ENCODE results near the gene DIO3. TPM values are rescaled to one million over a fixed set of nuclear protein-coding genes. Genes with fewer than 3 reads are reported as not detected.

DIO3 gene
- total and polyA plus RNA-seq, 2 experiments from 2014 or later, result 18.4 to 51.1 TPM

DNA sequence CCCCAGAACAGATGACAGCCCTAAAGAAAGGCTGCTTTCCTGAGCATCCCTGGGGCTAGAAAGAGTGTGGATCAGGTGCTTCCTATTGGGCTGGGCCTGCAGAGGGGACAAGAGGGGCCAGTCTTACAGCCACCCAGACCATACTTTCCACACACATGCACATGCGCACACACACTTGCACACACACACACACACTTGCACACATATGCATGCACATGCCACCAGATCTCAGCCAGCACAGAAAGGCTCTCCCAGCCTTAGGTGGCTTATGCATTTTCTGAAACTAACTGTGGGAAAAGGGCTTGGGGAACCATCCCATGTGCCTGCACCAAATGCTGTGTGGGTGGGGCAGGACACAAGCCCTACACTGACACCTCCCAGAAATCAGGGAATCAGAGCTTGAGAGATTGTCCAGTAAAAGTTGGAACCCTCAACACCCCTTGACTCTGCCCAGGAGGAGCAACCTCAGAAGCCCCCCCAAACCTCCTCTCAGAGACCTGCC lies 2.5 kb upstream of the DIO3 start:
- H3K27ac ChIP-seq, result peak overlapping the region; percentile 79
- no peak for DNase-seq (ENCODE audit: low spot score)
- H3K9me3 ChIP-seq (ENCODE audit: low read depth), result no peaks in the 10 kb centered on the region
- H3K4me3 ChIP-seq, result peak overlapping the region; percentile 81
- WGBS (ENCODE audit: low lambda C conversion rate, missing lambda C conversion rate), result 100% methylated on average over 1 of the region's 1 CpG
- H3K79me2 ChIP-seq, result peaks cover 22% of the 10 kb centered on the region
- peak overlapping the region; percentile 85 for H3K4me2 ChIP-seq
- peaks cover 24% of the 10 kb centered on the region for H3K4me1 ChIP-seq (ENCODE audit: insufficient read depth)
- H3K9me2 ChIP-seq (replicated peaks; ENCODE audit: insufficient read depth), result no peaks in the 10 kb centered on the region
- no peak for TF ChIP-seq EZH2 (IDR thresholded peaks at IDR 0.05; ENCODE audit: borderline replicate concordance)
- no peak overlapping the region for H2AFZ ChIP-seq
- H4K20me1 ChIP-seq (ENCODE audit: insufficient read depth, poor library complexity, severe bottlenecking), result no peaks in the 10 kb centered on the region
- H3K27me3 ChIP-seq, result peaks cover 29% of the 10 kb centered on the region
- no peaks in the 10 kb centered on the region for H3K36me3 ChIP-seq (replicated peaks; ENCODE audit: insufficient read depth, low read depth)

DNA sequence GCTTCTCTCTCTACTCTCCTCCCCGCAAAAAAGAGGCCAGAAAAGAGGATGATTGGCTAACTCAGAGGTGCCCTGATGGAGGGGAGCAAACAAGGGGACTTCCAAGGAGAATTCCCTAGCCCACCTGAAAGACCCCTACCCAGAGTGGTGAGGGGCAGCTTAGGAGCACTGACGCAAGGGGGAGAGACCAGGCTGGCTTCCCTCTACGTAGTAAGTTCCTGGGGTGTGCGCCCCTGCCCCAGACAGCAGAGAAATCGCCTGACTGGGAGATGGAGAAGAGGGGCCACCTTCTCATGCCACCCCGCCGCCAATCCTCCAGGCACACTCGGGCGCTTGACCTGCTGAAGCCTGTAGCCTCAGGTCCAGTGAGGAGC lies 2.1 kb upstream of the DIO3 start:
- Histone ChIP-seq H4K20me1 (ENCODE audit: insufficient read depth, poor library complexity, severe bottlenecking) (no peaks in the 10 kb centered on the region), H3K9me3 (ENCODE audit: low read depth) (no peaks in the 10 kb centered on the region), H3K27me3 (peaks cover 33% of the 10 kb centered on the region), H3K27ac (peak overlapping the region; percentile 79), H3K4me2 (peak overlapping the region; percentile 85), H3K9me2 (replicated peaks; ENCODE audit: insufficient read depth) (no peaks in the 10 kb centered on the region), H3K79me2 (peaks cover 22% of the 10 kb centered on the region), H3K36me3 (replicated peaks; ENCODE audit: insufficient read depth, low read depth) (no peaks in the 10 kb centered on the region), H2AFZ (no peak overlapping the region), H3K4me1 (ENCODE audit: insufficient read depth) (peaks cover 28% of the 10 kb centered on the region), H3K4me3 (peak overlapping the region; percentile 81)
- 34% methylated on average over 9 of the region's 9 CpGs for WGBS (ENCODE audit: low lambda C conversion rate, missing lambda C conversion rate)
- DNase-seq (ENCODE audit: low spot score), result no peak
- TF ChIP-seq EZH2phosphoT487 (IDR thresholded peaks at IDR 0.05; ENCODE audit: low read depth, severe bottlenecking, unreplicated experiment), result no peak
- TF ChIP-seq, protein P1, sequence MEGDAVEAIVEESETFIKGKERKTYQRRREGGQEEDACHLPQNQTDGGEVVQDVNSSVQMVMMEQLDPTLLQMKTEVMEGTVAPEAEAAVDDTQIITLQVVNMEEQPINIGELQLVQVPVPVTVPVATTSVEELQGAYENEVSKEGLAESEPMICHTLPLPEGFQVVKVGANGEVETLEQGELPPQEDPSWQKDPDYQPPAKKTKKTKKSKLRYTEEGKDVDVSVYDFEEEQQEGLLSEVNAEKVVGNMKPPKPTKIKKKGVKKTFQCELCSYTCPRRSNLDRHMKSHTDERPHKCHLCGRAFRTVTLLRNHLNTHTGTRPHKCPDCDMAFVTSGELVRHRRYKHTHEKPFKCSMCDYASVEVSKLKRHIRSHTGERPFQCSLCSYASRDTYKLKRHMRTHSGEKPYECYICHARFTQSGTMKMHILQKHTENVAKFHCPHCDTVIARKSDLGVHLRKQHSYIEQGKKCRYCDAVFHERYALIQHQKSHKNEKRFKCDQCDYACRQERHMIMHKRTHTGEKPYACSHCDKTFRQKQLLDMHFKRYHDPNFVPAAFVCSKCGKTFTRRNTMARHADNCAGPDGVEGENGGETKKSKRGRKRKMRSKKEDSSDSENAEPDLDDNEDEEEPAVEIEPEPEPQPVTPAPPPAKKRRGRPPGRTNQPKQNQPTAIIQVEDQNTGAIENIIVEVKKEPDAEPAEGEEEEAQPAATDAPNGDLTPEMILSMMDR (IDR thresholded peaks at IDR 0.05; ENCODE audit: poor library complexity), result no peak
- TF ChIP-seq EZH2 (IDR thresholded peaks at IDR 0.05; ENCODE audit: borderline replicate concordance), result no peak

DNA sequence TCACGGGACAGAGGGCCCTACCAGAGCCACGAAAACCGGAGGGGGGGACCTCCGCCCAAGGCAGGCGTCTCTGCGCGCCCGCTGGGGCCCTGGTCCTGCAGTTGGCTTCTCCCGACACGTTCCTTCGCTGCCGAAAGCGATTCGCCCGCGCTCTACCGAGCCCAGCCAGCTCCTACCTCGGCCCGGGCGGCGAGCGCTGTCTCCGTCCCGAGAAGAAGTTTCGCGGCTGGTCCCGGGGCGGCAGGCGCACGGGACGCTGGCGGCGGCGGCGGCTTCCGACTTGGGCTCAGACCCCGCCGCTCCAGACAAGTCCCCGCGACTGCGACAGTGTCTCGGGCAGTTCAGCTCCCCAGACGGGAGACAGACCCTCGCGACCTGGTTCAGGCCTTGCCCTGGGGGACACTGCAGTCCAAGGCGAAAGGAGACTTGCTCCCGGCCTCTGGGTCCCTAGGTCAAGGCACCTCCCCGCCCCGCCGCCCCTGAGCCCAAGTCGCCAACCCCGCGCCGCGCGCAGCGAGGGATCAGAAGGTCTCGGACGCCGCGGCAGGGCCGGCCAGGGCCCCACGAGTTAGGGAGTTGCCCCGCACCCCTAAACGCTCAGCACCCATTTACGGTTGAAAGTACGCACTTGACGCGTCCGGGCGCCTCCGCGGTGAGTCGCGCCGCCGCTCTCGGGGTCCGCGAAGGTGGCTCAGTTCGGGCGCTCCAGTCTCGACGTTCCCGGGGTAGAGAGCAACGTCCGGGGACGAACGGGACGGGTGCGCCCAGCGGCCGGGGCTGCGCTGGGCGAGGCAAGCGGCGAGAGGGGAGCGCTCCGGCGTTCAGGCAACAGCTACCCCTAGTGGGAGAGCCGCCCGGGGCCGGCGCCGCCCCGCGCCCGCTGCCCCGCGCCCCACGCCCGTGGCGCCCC lies 1.4 kb upstream of the DIO3 start:
- Histone ChIP-seq H3K79me2 (peaks cover 22% of the 10 kb centered on the region), H3K4me2 (peak overlapping the region; percentile 85), H4K20me1 (ENCODE audit: insufficient read depth, poor library complexity, severe bottlenecking) (no peaks in the 10 kb centered on the region), H3K9me3 (ENCODE audit: low read depth) (no peaks in the 10 kb centered on the region), H3K36me3 (replicated peaks; ENCODE audit: insufficient read depth, low read depth) (no peaks in the 10 kb centered on the region), H3K27me3 (peaks cover 39% of the 10 kb centered on the region), H3K9me2 (replicated peaks; ENCODE audit: insufficient read depth) (no peaks in the 10 kb centered on the region), H2AFZ (peak overlapping the region; percentile 29), H3K4me3 (peak overlapping the region; percentile 81), H3K4me1 (ENCODE audit: insufficient read depth) (peaks cover 33% of the 10 kb centered on the region), H3K27ac (peak overlapping the region; percentile 79)
- TF ChIP-seq EZH2 (IDR thresholded peaks at IDR 0.05; ENCODE audit: borderline replicate concordance), result no peak
- TF ChIP-seq EZH2phosphoT487 (IDR thresholded peaks at IDR 0.05; ENCODE audit: low read depth, severe bottlenecking, unreplicated experiment), result peak; percentile 39
- TF ChIP-seq, protein P1 (IDR thresholded peaks at IDR 0.05; ENCODE audit: poor library complexity), result peak; percentile 43
- DNase-seq (ENCODE audit: low spot score), result peak; percentile 86
- 2% methylated on average over 79 of the region's 113 CpGs for WGBS (ENCODE audit: low lambda C conversion rate, missing lambda C conversion rate)

DNA sequence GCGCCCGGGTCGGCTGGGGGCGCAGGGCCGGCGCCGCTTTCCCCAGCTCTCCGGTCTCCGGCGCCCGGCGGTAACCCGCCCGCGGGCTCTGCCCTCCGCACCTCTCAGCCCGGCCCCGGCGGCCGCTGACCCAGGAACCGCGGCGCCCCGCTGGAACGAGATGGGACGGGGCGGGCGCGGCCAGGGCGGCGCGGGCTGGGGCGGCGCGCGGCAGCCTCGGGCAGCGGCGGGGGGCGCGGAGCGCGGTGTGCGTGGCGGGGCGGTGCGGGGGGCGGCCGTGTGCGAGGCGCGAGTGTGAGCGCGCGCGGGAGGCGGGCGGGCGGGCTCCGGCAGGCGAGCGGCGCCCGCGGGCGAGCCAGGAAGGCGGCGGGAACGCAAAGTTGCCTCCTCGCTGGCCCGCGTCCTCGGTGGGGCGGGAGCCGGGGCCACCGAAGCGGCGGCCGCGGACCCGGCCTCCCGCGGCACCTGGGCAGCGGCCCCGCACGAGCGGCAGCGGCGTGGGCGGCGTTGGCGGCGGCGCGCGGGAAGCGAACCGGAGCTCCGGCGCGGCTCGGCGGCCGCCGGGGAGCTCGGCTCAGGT lies 671 bp upstream of the DIO3 start:
- under 1% methylated on average over 33 of the region's 106 CpGs for WGBS (ENCODE audit: low lambda C conversion rate, missing lambda C conversion rate)

More for the DNA sequence above, 671 bp upstream of the DIO3 start:
- H3K9me2 ChIP-seq (replicated peaks; ENCODE audit: insufficient read depth), result no peaks in the 10 kb centered on the region
- H3K27ac ChIP-seq, result no peak overlapping the region
- H3K4me2 ChIP-seq, result peak overlapping the region; percentile 85
- no peaks in the 10 kb centered on the region for H3K36me3 ChIP-seq (replicated peaks; ENCODE audit: insufficient read depth, low read depth)
- no peak overlapping the region for H2AFZ ChIP-seq
- peaks cover 32% of the 10 kb centered on the region for H3K4me1 ChIP-seq (ENCODE audit: insufficient read depth)
- TF ChIP-seq EZH2 (IDR thresholded peaks at IDR 0.05; ENCODE audit: borderline replicate concordance), result no peak
- TF ChIP-seq EZH2phosphoT487 (IDR thresholded peaks at IDR 0.05; ENCODE audit: low read depth, severe bottlenecking, unreplicated experiment), result no peak
- TF ChIP-seq, protein P1 (IDR thresholded peaks at IDR 0.05; ENCODE audit: poor library complexity), result no peak
- no peak for DNase-seq (ENCODE audit: low spot score)
- H3K27me3 ChIP-seq, result peaks cover 47% of the 10 kb centered on the region
- H3K79me2 ChIP-seq, result peaks cover 22% of the 10 kb centered on the region
- no peaks in the 10 kb centered on the region for H3K9me3 ChIP-seq (ENCODE audit: low read depth)
- H4K20me1 ChIP-seq (ENCODE audit: insufficient read depth, poor library complexity, severe bottlenecking), result no peaks in the 10 kb centered on the region
- no peak overlapping the region for H3K4me3 ChIP-seq
